A549 (cell line): ENCODE results near the gene LRP1. TPM values are rescaled to one million over a fixed set of nuclear protein-coding genes. Genes with fewer than 3 reads are reported as not detected.

ENCODE experiments used
- ATAC-seq, 2 experiments: fragments of 200-7000 bp in 1 of 2; fragments of >200 bp in 1 of 2; cut with Nextera tagmentation in 1 of 2; cut with Tn5 transposase in 1 of 2; 3 replicates each; pipeline versions ENCODE4 v1.8.0 to v1.9.1; 2018 to 2020; ENCODE audit warnings: mild to moderate bottlenecking in 1 of 2, moderate library complexity in 1 of 2
- CTCF ChIA-PET: fragments of 300-600 bp; sonication (Branson Sonifier 250); formaldehyde crosslinking; extraction: SDS; loops from one replicate; lab custom pipeline; 2021; ENCODE audit warnings: antibody characterized with exemption, inconsistent platforms; lab: Yijun Ruan, JAX
- POLR2A ChIA-PET: fragments of 350-600 bp; formaldehyde crosslinking; extraction: SDS; loops from one replicate; lab custom pipeline; 2021; ENCODE audit warnings: antibody characterized with exemption, inconsistent platforms; lab: Yijun Ruan, JAX
- DNase-seq, 2 experiments: peaks; one replicate each; pipeline versions ENCODE4 v3.0.0 to v3.0.0-alpha.2; 2011 to 2016; ENCODE audit warnings: low read depth in 1 of 2, low spot score in 1 of 2
- FAIRE-seq: peaks from 2 replicates; lab custom pipeline; 2011; peaks lifted over from hg19 to GRCh38; lab: Jason Lieb, UNC
- H3K27ac ChIP-seq, 2 experiments: fragments of >200 bp; sonication (Bioruptor Twin); formaldehyde crosslinking; 3 replicates each; pipeline ENCODE4 v1.5.1; 2016 to 2017
- H3K4me1 ChIP-seq: fragments of >200 bp; sonication (Bioruptor Twin); formaldehyde crosslinking; 3 replicates; pipeline ENCODE4 v1.6.1; 2016
- H3K4me2 ChIP-seq: fragments of >200 bp; sonication (Bioruptor Twin); formaldehyde crosslinking; 3 replicates; pipeline ENCODE4 v1.6.1; 2016
- H3K4me3 ChIP-seq: fragments of >200 bp; sonication (Bioruptor Twin); formaldehyde crosslinking; 3 replicates; pipeline ENCODE4 v1.5.1; 2016
- H3K9me3 ChIP-seq: fragments of >200 bp; sonication (Bioruptor Twin); formaldehyde crosslinking; 3 replicates; pipeline ENCODE4 v1.6.1; 2016
- ATOH8 ChIP-seq: fragments of 250-450 bp; sonication (Bioruptor Pico); IDR thresholded peaks from 2 replicates; pipeline ENCODE4 v1.5.0; 2020; ENCODE audit warnings: low read depth, mild to moderate bottlenecking, moderate library complexity
- CHD2 ChIP-seq: fragments of 150-350 bp; IDR thresholded peaks from 2 replicates; pipeline ENCODE4 v1.6.1; 2014; ENCODE audit warnings: low read length; ENCODE audit not compliant: partially characterized antibody
- CHD4 ChIP-seq: fragments of 200-600 bp; sonication (generic); IDR thresholded peaks from 2 replicates; pipeline ENCODE4 v1.6.1; 2016; ENCODE audit warnings: antibody characterized with exemption, mild to moderate bottlenecking, borderline replicate concordance
- E2F6 ChIP-seq: IDR thresholded peaks from 2 replicates; pipeline ENCODE4 v1.6.1; 2012; ENCODE audit warnings: low read depth, borderline replicate concordance
- EHF ChIP-seq: fragments of 250-450 bp; sonication (Bioruptor Pico); IDR thresholded peaks from 2 replicates; pipeline ENCODE4 v1.5.0; 2020; ENCODE audit warnings: mild to moderate bottlenecking
- FOSB ChIP-seq: fragments of 250-450 bp; sonication (Bioruptor Pico); IDR thresholded peaks from 2 replicates; pipeline ENCODE4 v1.5.0; 2020; ENCODE audit warnings: mild to moderate bottlenecking, moderate library complexity
- FOXS1 ChIP-seq: fragments of 250-450 bp; sonication (Bioruptor Pico); IDR thresholded peaks from 2 replicates; pipeline ENCODE4 v1.5.0; 2020; ENCODE audit warnings: mild to moderate bottlenecking, moderate library complexity
- GATA3 ChIP-seq: IDR thresholded peaks from 2 replicates; pipeline ENCODE4 v1.6.1; 2012; ENCODE audit warnings: borderline replicate concordance
- HDAC2 ChIP-seq: fragments of 200-600 bp; sonication (generic); IDR thresholded peaks from 2 replicates; pipeline ENCODE4 v1.6.1; 2016
- HES2 ChIP-seq: fragments of >200 bp; sonication (Bioruptor Twin); formaldehyde crosslinking; IDR thresholded peaks from 2 replicates; pipeline ENCODE4 v1.6.1; 2016
- KDM1A ChIP-seq: fragments of 200-600 bp; sonication (generic); IDR thresholded peaks from 2 replicates; pipeline ENCODE4 v1.6.1; 2016; ENCODE audit warnings: low read depth, mild to moderate bottlenecking
- KDM5A ChIP-seq: fragments of 200-600 bp; sonication (generic); IDR thresholded peaks from 2 replicates; pipeline ENCODE4 v1.6.1; 2016; ENCODE audit warnings: antibody characterized with exemption, mild to moderate bottlenecking
- MAFK ChIP-seq: fragments of 450-650 bp; IDR thresholded peaks from 2 replicates; pipeline ENCODE4 v1.6.1; 2014; ENCODE audit not compliant: partially characterized antibody
- MYC ChIP-seq: IDR thresholded peaks from 2 replicates; pipeline ENCODE4 v1.6.1; 2012; ENCODE audit warnings: mild to moderate bottlenecking, inconsistent platforms, low read length, improper control_type of control experiment, borderline replicate concordance
- PBX3 ChIP-seq: IDR thresholded peaks from 2 replicates; pipeline ENCODE4 v1.6.1; 2012
- RFX5 ChIP-seq: fragments of 450-650 bp; IDR thresholded peaks from 2 replicates; pipeline ENCODE4 v1.7.1; 2014; ENCODE audit warnings: antibody characterized with exemption, mild to moderate bottlenecking, moderate library complexity
- SREBF2 ChIP-seq: fragments of 450-650 bp; IDR thresholded peaks from 2 replicates; pipeline ENCODE4 v1.6.1; 2014; ENCODE audit warnings: mild to moderate bottlenecking, moderate library complexity
- TP53 ChIP-seq: fragments of 250-450 bp; sonication (Bioruptor Pico); IDR thresholded peaks from 2 replicates; pipeline ENCODE4 v1.5.0; 2021; ENCODE audit warnings: mild to moderate bottlenecking, moderate library complexity
- USF2 ChIP-seq: fragments of 450-650 bp; IDR thresholded peaks from 2 replicates; pipeline ENCODE4 v1.6.1; 2014; ENCODE audit warnings: antibody characterized with exemption
- ZFP36 ChIP-seq: fragments of 450-650 bp; IDR thresholded peaks from 2 replicates; pipeline ENCODE4 v1.6.1; 2014; ENCODE audit warnings: borderline replicate concordance; ENCODE audit not compliant: partially characterized antibody
- WGBS: methylation state at CpG from one replicate; pipeline ENCODE4 v1.1.6; 2017; ENCODE audit errors: missing lambda C conversion rate; 5-methylcytosine and 5-hydroxymethylcytosine counted together
- polyA plus RNA-seq, 4 experiments: library from polyadenylated mRNA; depleted of rRNA in 3 of 4; stranded (reverse); fragments of >200 nt; fragmentation: RNase III in 1 of 4; extraction: RNeasy Plus Mini Kit Qiagen cat#74134 plus additional on column Dnase treatment in 1 of 4; gene quantifications; 2 replicates in 3 of 4; 3 replicates in 1 of 4; pipeline ENCODE4 v1.2.3, GENCODE V29; 2011 to 2017

LRP1 gene
- polyA plus RNA-seq, 2 of the 4 experiments (the other 2 are of a cell fraction): 5.6 to 9.4 TPM

GRCh38 chr12:57230381-57231155 lies 102.3 kb downstream of the LRP1 start:
- Histone ChIP-seq H3K9me3 (no peaks in the 10 kb centered on the region), H3K4me1 (peaks cover 12% of the 10 kb centered on the region; the same call in 2 of the 3 replicates), H3K4me2 (peak overlapping the region; percentile 98), H3K4me3 (peak overlapping the region; percentile 78), H3K27ac (peak overlapping the region; percentile 82 to 95)
- ChIA-PET POLR2A (interaction anchor here (0.6 to 2.6 kb wide), 3 partner anchors 9 to 541 kb away, joined by 4 to 20 read pairs (median 6); no protein-coding TSS in a partner anchor), CTCF (interaction anchor here (0.7 to 26.5 kb wide), 10 partner anchors 11 to 354 kb away, joined by 3 to 615 read pairs (median 3); partner anchors contain the start of gene NXPH4)
- no peak for TF ChIP-seq CHD4
- no peak for TF ChIP-seq TP53
- TF ChIP-seq ATOH8: no peak
- no peak for TF ChIP-seq MYC
- 66% methylated on average over 10 of the region's 10 CpGs for WGBS
- DNase-seq: no peak
- no peak for FAIRE-seq
- ATAC-seq: no peak

GRCh38 chr12:57231276-57232021 lies 103.2 kb downstream of the LRP1 start:
- no peak for TF ChIP-seq HES2
- TF ChIP-seq EHF: no peak
- no peak for TF ChIP-seq SREBF2
- TF ChIP-seq ZFP36: no peak
- no peak for TF ChIP-seq FOSB (CRISPR knock-in tag)
- TF ChIP-seq KDM1A: no peak
- no peak for TF ChIP-seq FOXS1 (CRISPR knock-in tag)
- TF ChIP-seq PBX3: no peak
- no peak for TF ChIP-seq MYC
- no peak for TF ChIP-seq HDAC2
- no peak for TF ChIP-seq RFX5
- TF ChIP-seq KDM5A: no peak
- no peak for TF ChIP-seq E2F6
- no peak for TF ChIP-seq USF2
- TF ChIP-seq ATOH8: no peak
- no peak for TF ChIP-seq MAFK
- no peak for TF ChIP-seq GATA3
- no peak for TF ChIP-seq CHD2
- TF ChIP-seq, all 56 proteins: peak for 0
- ChIA-PET CTCF (interaction anchor here (0.7 to 26.5 kb wide), 5 partner anchors 10 to 107 kb away, joined by 3 to 615 read pairs (median 3); partner anchors contain the start of gene NXPH4), POLR2A (no interaction called here)
- WGBS: 90% methylated on average over 10 of the region's 13 CpGs
- H3K4me3 ChIP-seq: peak overlapping the region; percentile 78; the same call in 2 of the 3 replicates
- no peaks in the 10 kb centered on the region for H3K9me3 ChIP-seq
- ATAC-seq (no peak), DNase-seq (no peak), FAIRE-seq (no peak)
- peak overlapping the region; percentile 82 to 95; a peak in 3 of 6 replicates for H3K27ac ChIP-seq
- H3K4me2 ChIP-seq: peak overlapping the region; percentile 98
- H3K4me1 ChIP-seq: peaks cover 12% of the 10 kb centered on the region; the same call in 2 of the 3 replicates
